C4-2B (cell line): ENCODE measurements around the gene RMI2.

Experiments used
- ZFX ChIP-seq: fragments of 450-650 bp; IDR thresholded peaks from 2 replicates; pipeline ENCODE4 v1.6.1; 2017
- TF ChIP-seq, protein P1 (sequence below): fragments of 450-650 bp; conservative IDR thresholded peaks from 2 replicates; pipeline ENCODE4 v1.5.1; 2017; ENCODE audit warnings: mild to moderate bottlenecking

DNA sequence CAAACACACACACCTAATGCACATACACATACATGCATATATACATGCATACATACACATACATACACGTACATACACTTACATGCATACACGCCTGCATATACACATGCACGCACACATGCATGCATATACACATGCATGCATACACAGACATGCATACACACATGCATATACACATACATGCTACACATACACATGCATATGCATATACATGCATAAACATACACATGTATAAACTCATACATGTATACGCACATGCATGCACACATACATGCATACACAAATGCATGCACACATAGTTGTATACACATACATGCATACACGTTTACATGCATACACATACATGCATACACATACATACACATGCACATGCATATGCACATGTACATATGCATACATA lies 23.6 kb upstream of the RMI2 start:
- TF ChIP-seq, protein P1, sequence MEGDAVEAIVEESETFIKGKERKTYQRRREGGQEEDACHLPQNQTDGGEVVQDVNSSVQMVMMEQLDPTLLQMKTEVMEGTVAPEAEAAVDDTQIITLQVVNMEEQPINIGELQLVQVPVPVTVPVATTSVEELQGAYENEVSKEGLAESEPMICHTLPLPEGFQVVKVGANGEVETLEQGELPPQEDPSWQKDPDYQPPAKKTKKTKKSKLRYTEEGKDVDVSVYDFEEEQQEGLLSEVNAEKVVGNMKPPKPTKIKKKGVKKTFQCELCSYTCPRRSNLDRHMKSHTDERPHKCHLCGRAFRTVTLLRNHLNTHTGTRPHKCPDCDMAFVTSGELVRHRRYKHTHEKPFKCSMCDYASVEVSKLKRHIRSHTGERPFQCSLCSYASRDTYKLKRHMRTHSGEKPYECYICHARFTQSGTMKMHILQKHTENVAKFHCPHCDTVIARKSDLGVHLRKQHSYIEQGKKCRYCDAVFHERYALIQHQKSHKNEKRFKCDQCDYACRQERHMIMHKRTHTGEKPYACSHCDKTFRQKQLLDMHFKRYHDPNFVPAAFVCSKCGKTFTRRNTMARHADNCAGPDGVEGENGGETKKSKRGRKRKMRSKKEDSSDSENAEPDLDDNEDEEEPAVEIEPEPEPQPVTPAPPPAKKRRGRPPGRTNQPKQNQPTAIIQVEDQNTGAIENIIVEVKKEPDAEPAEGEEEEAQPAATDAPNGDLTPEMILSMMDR = no peak
- TF ChIP-seq ZFX = no peak
